Stomach (tissue), 4 donors: Measurements from ENCODE around the gene TEX13D.

ENCODE experiments used
- POLR2AphosphoS5 ChIP-seq, 3 donors: sonication (generic); formaldehyde crosslinking; IDR thresholded peaks; one replicate each; pipeline ENCODE4 v1.6.1; 2016; ENCODE audit warnings: antibody characterized with exemption in 3 of 3
- TF ChIP-seq, protein P1 (sequence below), 7 experiments: fragments of 450-650 bp in 4 of 7; fragments of 200-600 bp in 3 of 7; sonication (generic) in 3 of 7; IDR thresholded peaks; one replicate each; pipeline ENCODE4 v1.5.1; 2016 to 2019; ENCODE audit warnings: antibody characterized with exemption in 7 of 7, control low read depth in 2 of 7, mild to moderate bottlenecking in 1 of 7

- no peak for TF ChIP-seq POLR2AphosphoS5 (IDR thresholded peaks at IDR 0.05)
- TF ChIP-seq, protein P1, sequence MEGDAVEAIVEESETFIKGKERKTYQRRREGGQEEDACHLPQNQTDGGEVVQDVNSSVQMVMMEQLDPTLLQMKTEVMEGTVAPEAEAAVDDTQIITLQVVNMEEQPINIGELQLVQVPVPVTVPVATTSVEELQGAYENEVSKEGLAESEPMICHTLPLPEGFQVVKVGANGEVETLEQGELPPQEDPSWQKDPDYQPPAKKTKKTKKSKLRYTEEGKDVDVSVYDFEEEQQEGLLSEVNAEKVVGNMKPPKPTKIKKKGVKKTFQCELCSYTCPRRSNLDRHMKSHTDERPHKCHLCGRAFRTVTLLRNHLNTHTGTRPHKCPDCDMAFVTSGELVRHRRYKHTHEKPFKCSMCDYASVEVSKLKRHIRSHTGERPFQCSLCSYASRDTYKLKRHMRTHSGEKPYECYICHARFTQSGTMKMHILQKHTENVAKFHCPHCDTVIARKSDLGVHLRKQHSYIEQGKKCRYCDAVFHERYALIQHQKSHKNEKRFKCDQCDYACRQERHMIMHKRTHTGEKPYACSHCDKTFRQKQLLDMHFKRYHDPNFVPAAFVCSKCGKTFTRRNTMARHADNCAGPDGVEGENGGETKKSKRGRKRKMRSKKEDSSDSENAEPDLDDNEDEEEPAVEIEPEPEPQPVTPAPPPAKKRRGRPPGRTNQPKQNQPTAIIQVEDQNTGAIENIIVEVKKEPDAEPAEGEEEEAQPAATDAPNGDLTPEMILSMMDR (IDR thresholded peaks at IDR 0.05), result no peak
These were observed 9.1 kb downstream of the TEX13D start for GRCh38 chrX:124341396-124342132.
